NCI-H1092 (cell line): ENCODE results near the gene BACH2.
"Not testable (repeated sequence)": the region's sequence is repeated elsewhere in the genome, so short reads cannot be mapped to it uniquely, and the experiment has no call there.

Experiments used
- DNase-seq: peaks from one replicate; lab custom pipeline; 2025; lab: John Stamatoyannopoulos, UW

The BACH2 gene

DNA sequence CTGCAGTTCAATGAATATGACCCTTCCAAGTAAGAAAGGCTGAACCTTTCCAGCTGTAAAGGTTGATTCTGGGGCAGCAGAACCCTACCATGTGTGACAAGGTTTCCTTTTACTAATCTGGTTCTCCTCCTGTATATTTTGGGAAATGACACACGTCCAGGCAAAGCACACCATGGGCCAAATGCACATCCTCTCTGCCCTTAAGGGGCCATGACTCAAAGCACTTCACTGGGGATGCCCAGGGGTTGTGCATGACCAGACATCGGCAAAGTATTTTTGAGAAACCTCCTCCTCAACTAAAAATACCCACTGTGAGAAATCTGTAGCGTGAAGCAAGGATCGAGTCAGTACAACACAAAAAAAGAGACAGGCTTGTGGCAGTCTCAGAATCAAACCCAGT is 174.7 kb downstream of the BACH2 start:
- no peak for DNase-seq

DNA sequence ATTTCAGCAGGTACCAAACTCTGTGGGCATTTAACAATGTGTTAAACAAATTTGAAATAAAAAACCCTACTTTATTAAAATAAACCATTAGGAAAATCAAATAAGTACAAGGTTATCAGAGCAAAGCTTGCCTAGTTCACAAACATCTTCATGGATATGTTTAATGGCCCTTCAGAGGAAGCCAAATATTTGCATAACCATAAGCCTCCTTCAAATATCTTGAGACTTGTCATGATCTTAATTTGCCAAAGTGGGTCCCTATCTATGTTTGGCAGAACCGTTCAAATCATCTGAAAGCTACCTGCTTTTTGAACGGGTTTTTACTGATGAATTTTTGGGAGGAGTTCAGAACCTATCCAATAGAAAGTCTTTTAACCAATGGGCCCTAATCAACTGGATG is 176.3 kb downstream of the BACH2 start:
- no peak for DNase-seq

DNA sequence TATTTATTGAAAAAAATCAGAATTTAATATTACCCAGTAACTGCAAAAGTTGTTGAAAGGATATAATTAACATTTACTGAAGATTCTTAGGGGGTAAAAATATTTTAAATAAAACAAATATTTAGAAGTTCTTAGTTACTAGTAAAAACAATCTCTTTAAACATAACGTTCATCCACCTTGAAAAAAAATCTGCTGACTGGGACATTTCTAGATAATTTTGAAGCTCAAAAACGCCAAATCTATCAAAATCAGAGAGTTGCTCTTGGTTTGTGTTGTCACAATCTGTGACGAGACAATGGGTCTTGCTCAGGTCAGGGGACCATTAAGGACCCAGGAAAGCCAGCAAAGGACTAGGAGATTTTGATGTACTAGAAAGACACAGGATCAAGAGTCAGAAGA is 177.0 kb downstream of the BACH2 start:
- DNase-seq = no peak

DNA sequence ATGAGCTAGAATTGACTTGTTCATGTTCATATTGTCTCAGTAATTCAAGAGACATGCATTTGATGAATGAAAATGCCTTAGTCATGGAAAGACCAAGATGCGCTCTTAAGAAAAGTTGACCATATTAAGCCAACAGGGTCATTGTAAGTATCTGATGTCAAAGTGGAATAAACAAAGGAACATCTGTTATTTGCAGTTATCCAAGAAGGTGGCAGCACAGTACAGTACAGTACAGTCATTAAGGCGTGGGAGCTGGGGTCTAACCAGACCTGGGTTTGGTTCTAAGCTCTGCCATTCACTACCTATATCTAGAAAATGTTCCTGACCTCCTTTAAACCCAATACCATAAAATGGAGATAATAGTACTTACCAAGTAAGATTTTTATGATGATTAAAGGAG is 178.1 kb downstream of the BACH2 start:
- no peak for DNase-seq

DNA sequence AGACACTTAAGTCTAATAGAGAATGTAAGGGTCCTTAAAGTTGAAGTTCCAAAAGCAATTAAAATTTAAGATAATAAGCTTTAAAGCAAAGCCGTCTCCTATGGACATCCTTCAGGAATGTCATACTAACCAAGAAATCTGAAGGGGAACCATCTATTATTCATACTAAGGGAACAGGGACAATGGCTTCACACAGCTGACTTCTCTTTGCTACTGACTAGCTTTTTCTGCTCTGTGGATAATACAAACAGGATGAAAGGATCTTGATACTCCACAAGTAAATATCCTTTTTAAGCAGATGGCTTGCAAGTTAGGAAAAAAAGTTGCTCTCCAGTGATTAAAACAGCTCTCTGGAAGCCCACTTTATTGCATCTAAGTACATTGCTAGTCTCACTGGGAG is 178.6 kb downstream of the BACH2 start:
- no peak for DNase-seq

DNA sequence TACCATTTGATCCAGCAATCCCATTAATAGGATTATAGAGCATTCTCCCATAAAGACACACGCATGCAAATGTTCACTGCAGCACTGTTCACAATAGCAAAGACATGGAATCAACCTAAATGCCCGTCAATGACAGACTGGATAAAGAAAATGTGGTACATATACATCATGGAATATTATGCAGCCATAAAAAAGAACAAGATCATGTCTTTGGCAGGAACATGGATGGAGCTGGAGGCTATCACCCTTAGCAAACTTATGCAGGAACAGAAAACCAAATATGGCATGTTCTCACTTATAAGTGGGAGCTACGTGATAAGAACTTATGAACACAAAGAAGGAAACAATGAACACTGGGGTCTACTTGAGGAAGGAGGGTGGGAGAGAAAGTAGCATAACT is 180.5 kb downstream of the BACH2 start:
- not testable (repeated sequence) for DNase-seq

DNA sequence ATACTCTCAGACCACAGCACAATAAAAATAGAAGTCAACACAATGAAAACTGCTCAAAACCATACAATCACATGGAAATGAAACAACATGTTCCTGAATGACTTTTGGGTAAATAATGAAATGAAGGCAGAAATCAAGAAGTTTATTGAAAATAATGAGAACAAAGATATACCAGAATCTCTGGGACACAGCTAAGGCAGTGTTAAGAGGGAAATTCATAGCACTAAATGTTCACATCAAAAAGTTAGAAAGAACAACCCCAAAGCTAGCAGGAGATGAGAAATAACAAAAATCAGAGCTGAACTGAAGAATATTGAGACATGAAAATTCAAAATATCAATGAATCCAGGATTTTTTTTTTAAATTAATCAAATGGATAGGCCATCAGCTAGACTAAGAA is 183.3 kb downstream of the BACH2 start:
- DNase-seq = no peak

DNA sequence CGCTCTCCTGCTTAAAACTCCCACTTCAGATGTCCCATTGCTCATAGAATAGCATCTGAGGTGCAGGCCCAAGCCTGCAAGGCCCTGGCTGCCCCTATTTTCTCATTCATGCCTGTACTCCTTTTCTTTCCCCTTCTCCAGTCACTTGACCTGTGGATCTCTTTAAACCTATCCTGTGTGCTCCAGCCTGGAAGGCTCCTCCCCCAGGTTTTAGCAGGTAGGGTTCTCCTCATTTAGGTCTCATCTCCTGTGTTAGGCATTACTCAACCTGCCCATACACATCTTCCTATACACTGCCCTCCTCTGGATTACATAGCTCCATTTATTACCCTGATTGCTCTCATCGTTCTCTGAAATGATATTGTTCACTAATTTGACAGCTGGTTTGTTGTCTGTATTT is 185.3 kb downstream of the BACH2 start:
- no peak for DNase-seq

DNA sequence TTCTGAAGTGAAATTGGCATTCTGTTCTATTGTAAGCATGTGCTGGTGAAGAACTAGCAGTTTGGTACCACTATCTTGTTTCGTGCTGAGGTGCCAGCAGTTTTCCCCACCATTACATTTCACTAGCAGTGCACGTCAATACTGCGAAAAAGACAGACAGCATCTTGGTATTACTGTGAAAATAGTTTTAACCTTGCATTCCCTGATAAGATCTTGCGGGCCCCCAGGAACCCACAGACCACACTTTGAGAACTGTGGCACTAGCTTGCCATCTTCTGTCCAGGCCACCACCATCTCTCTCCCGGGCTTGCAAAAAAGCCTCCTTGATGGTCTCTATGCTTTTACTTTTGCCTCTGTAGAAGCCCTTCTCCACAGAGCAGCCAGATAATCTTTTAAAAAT is 185.7 kb downstream of the BACH2 start:
- DNase-seq = no peak

DNA sequence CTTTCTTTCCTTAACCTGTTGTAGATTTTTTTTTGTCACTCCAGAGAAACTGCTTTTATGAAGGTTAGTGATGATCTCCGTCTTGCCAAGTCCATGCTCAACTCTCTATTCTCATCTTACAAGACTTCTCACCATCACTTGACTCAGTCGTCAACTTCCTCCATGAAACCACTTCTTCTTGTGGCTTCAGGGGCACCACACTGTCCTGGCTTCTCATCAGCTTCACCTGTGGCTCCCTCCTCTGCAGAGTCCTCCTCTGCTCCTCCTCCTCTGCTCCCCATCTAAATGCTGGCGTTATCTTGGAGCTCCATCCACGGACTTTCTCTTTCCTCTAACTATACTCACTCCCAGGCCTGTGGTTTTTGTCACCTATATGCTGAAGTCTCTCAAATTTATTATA is 187.5 kb downstream of the BACH2 start:
- no peak for DNase-seq

DNA sequence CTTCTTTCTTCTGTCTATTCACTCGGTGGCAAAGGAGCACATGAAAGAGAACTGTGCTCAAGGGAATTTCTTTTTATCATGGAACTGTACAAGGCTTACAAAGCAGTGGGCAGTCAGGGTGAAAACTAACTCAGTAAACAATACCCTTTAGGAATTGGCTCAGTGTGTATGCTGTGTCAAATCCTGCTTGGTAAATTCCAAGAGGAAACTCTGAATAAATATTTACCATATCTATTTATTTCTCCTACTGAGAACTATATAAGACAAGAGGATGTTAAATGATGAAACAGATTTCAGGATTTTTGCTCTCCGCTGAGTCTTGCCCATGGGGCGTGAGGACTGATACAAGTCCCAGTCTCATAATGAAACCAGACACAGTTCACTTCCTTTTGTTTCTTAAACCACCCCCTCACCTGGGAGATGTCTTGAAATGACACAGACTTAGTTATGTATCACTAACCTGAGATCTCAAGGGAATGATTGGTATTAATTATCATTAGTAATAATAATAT is 188.8 kb downstream of the BACH2 start:
- DNase-seq = no peak

DNA sequence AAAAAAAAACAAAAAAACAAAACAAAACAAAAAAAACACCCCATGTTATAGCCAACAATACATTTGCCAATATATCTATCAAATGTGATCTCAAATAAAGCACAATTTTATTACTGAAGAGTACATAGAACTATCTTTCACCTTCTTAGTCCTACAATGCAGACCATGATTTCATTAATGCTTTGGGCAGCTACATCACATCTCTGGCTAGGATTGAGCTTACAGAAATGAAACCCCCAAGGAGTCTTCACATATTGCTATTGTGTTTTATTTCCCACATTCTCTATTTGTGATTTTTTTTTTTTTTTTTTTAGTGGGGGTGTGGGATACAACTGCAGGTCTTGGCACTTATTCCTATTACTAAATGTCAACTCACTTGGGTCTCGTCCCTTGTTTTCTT is 189.3 kb downstream of the BACH2 start:
- DNase-seq = no peak

DNA sequence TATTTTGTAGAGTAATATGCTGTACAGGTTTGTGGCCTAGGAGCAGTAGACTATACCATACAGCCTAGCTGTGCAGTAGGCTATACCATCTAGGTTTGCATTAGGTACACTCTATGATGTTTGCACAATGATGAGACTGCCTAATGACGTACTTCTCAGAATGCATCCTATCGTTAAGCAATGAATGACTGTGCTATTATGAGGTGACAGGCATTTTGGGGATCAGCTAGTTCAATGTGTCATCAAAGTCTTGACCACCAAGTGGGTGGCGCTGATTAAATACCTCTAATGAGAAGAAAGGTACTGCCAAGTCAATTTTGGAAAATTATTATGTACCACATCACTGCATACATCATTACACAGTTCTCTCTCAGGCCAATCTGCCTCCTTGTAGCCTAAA is 190.2 kb downstream of the BACH2 start:
- DNase-seq = no peak

DNA sequence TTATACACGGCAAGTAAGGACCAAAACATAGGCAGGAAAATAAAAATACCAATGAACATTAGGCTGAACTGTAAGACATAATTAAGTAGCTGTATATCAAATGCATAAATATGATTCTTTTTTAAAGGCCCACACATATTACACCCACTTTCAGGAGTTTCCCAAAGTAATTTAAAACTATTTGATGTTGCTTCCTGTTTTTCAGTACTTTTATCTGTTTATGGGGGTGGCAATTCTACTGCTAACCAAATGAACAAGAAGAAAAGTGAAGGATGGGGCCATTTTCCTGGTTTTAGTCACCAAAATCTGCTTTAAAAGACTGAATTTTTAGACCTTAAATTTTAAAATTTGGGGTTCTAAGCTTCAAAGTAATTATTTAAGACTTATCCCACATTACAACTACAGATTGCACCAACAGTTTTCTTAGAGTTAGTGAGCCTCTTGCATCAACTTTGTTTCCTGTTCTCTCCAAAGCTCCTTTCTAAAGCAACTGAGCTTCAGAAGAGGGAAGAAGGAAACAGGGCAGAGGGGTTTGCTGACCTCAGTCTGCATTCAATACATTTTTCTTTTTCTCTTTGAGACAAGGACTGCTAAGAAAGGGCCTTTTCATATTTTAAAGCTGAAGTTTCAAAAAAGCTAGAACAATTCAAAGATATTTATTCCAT is 191.0 kb downstream of the BACH2 start:
- DNase-seq = no peak

DNA sequence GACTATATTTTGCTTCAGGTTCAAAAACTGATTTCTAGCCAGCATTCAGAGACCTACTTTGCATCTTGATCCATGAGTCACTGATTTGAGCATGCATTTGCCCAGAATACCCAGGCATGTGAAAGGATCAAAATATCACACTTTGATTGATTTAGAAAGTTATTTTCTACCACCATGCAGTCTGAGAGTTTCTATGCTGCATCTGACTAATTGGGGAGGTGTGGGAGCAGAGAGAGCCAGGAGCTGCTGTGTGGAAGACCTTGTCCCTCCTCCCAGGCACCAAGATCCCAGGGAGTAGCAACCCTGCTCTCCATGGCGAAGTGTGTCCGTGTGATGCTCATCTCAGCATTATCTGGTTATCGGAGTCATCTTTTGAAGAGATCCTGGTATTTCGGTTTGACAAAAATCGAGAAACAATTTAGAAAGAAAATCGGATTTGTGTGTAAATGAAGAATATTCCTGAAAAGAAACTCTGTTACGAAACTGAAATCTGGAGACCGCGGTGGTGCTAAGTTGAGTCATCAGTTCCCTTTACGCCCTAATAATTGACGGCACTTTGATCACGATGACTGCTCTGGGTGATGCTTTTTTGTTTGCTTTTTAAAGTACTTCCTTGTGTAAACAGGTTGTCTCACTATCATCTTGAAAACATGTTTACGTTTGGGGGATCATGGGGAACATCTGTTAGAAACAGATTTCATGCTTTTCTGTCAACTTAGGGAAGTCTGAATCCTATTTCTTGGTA is 193.4 kb downstream of the BACH2 start:
- no peak for DNase-seq

DNA sequence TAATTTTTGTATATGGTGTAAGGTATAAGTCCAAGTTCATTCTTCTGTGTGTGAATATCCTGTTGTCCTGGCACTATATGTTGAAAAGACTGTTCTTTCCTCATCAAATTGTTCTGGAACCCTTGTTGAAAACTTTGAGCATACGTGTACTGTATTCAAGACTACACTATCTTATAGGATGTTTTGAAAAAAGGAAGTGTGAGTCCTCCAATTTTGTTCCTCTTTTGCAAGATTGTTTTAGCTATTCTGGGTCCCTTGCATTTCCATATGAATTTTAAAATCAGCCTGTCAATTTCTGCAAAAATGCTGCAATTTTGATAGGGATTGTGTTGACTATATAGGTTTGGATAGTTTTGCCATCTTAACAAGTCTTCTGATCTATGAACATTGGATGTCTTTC is 195.2 kb downstream of the BACH2 start:
- DNase-seq = no peak

DNA sequence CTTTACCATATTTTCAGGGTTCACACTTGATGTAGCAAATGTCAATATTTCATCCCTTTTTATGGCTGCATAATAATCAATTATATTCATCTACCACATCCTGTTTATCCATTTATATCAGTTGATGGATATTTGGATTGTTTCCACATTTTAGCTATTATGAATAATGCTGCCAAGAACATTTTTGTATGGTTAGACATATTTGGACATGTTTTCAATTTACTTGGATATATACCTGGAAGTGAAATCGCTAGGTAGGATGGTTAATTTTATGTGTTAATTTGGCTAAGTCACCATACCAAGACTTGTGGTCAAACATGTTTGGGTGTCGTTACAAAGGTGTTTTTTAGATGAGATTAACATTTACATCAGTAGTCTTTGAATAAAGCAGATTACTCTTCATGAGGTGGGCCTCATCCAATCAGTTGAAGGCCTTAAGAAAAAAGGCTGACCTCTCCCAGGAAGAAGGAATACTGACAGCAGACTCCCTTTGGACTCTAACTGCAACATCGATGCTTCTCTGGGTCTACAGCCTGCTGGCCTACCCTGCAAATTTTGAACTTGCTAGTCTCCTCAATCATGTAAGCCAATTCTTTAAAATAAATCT is 196.5 kb downstream of the BACH2 start:
- no peak for DNase-seq

DNA sequence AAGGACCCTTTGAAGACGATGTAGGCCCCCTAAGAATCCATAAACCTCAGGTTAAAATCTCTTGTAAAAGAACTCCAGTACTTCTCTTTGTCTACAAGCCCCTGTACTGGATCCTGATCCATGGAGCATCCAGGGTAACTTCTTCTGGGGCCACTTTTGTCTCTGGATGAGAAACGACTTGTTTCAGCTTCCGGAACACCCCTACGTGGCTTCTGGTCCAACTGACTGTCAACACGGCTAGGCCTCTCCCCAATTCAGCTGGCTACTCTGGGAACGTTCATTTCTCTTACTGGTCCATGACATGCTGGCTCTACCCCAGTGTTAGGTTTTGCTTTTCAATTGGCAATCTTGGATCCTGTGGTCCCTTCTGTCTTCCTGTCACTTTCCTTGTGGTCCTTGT is 198.0 kb downstream of the BACH2 start:
- DNase-seq = no peak

DNA sequence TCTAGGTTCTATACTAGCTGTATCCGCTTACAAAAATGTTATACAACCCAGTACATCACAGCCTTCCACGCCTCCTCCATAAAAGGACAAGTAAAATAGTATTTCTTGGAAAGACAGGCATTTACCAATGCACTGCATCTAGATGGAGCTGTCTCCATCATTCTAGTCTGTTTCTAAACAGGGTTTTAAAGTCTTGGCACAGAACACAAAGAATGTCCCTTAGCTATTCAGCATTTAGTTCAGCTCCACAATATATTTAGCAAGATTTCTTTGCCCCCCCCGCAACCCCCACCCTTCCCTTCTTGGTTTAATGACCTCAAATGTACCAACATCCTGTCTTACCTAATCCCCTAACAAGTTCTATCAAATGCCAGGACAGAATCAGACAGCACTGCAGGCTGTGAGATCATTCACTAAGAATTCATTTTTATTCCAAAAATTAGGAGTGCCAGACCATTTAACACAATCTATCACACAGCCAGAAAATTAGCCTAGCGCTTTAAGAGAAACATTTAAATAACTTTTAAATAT is 198.6 kb downstream of the BACH2 start:
- DNase-seq = no peak

DNA sequence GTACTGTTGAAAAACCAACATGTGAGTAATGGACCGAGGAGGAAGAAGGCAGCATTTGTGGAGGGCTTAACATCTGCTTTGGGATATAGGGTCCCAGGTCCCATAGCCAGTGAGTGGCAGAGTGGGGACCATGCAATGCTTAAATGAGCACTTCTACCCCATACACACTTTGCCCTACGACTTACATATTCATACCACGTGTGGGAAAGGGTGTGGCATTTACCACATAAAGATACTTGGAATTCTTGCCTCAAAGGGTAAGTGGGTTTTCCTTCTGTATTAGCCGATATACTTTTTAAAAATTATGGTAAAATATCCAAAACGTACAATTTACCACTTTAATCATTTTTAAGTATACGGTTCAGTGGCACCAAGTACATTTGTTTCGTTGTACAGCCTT is 199.3 kb downstream of the BACH2 start:
- DNase-seq = no peak

DNA sequence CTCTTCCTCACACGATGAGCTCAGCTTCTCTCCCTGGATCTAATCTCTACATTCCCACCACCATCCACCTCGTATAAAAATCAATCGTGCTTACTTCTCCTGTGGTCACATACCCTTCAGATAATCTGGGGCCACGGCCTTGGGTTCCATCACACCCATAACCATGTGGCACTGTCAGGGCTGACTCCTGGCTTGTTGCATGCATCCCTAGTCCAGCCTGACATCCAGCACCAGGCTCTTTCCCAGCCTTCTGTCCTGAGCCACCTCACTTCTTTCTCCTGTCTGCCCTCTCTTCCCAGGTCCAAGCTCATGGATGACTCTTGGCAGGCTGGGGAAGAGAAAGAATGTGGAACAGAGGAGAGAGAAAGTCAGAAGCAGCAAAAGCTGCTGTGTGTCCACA is 199.8 kb downstream of the BACH2 start:
- DNase-seq = no peak

DNA sequence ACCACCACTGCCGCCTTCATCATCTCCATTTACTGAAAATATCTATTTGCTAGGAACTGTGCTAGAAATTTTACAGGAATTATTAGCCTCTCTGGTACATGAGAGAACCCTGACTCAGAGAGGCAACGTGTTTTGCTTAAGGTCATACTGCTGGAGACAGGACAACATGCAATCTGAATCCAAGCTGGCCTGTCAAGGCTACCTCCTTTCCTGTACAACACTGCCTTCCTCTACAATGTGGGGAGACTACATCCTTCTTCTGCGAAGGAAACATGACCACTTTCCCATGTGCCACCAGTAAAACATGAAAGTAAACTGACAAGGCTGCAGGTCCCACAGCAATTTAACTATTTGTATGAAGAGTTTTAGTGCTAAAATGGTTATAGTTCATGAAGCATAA is 200.9 kb downstream of the BACH2 start:
- DNase-seq = no peak

DNA sequence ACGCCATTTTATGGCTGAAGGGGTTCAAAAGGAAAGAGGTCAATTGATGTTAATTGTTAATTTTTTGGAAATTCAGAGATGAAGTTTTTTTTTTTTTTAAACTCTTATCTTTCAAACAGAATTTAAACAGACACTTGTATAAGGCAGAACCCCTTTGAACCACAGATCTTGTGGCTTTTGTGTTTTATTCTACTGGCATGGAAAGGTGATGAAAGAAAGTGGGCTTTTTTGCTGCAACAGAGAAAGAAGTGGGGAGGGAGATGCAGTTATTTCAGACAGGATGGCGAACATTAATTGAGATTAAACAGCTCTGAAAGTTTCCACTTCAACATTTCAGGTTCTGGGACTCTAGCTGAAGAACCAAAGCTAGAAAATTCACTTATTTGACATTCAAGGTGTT is 201.5 kb downstream of the BACH2 start:
- no peak for DNase-seq
